Breast epithelium (tissue), 4 donors: ENCODE data around the gene LCN10. TPM values are rescaled to one million over a fixed set of nuclear protein-coding genes. Genes with fewer than 3 reads are reported as not detected.
A peak's percentile ranks its signal among the peaks of the same experiment; 100 is the strongest.
"Not testable (repeated sequence)": the region's sequence is repeated elsewhere in the genome, so short reads cannot be mapped to it uniquely, and the experiment has no call there.

ENCODE experiments used
- DNase-seq, 2 donors: peaks; one replicate each; pipeline ENCODE4 v3.0.0-alpha.2; 2019; ENCODE audit warnings: low spot score in 2 of 2
- H3K27ac ChIP-seq, 2 donors: fragments of 200-600 bp; sonication (generic) in 1 of 2; one replicate each; pipeline ENCODE4 v1.5.1; 2016 to 2019; ENCODE audit warnings: mild to moderate bottlenecking in 1 of 2
- H3K27me3 ChIP-seq, 2 donors: fragments of 200-600 bp; sonication (generic) in 1 of 2; one replicate each; pipeline versions ENCODE4 v1.5.1 to v1.6.0; 2017 to 2019; ENCODE audit warnings: control low read depth in 1 of 2, mild to moderate bottlenecking in 1 of 2
- H3K36me3 ChIP-seq: fragments of 200-600 bp; one replicate; pipeline ENCODE4 v1.5.1; 2019
- H3K4me1 ChIP-seq, 2 donors: fragments of 200-600 bp; sonication (generic); one replicate each; pipeline ENCODE4 v1.5.1; 2016 to 2019; ENCODE audit warnings: control low read depth in 1 of 2
- H3K4me3 ChIP-seq, 3 donors: fragments of 200-600 bp; sonication (generic); 1 replicate in 2 of 3; 2 replicates in 1 of 3; pipeline ENCODE4 v1.5.1; 2016 to 2019; ENCODE audit warnings: mild to moderate bottlenecking in 3 of 3, moderate library complexity in 2 of 3
- H3K9me3 ChIP-seq, 2 donors: fragments of 200-600 bp; sonication (generic) in 1 of 2; one replicate each; pipeline ENCODE4 v1.5.1; 2016 to 2019; ENCODE audit warnings: control low read depth in 1 of 2
- CTCF ChIP-seq, 3 donors: fragments of 450-650 bp; IDR thresholded peaks; one replicate each; pipeline ENCODE4 v1.5.1; 2016 to 2017; ENCODE audit warnings: antibody characterized with exemption in 3 of 3, mild to moderate bottlenecking in 3 of 3, moderate library complexity in 3 of 3
- POLR2A ChIP-seq: fragments of 450-650 bp; IDR thresholded peaks from one replicate; pipeline ENCODE4 v1.6.1; 2016; ENCODE audit warnings: antibody characterized with exemption, mild to moderate bottlenecking, moderate library complexity
- POLR2AphosphoS5 ChIP-seq, 3 donors: sonication (generic); formaldehyde crosslinking; IDR thresholded peaks; one replicate each; pipeline ENCODE4 v1.6.1; 2017; ENCODE audit warnings: antibody characterized with exemption in 3 of 3
- intact Hi-C: fragments of 100-400 bp; cut with DNase I; formaldehyde crosslinking; loops from one replicate; pipeline ENCODE4 v1.15.1; 2023; ENCODE audit warnings: low total_unique reads
- total RNA-seq, 3 donors: library from RNA; depleted of rRNA; stranded (reverse); fragments of >200 nt; gene quantifications; one replicate each; pipeline ENCODE4 v1.1.0, GENCODE V29; 2016

The LCN10 gene
- total RNA-seq, 3 donors from 2014 or later: 0.73 to 6.9 (median 6.7) TPM

- Histone ChIP-seq H3K27me3 (no peaks in the 10 kb centered on the region), H3K4me3 (peak overlapping the region in 2 of 3 donors; percentile 21 to 39), H3K9me3 (no peaks in the 10 kb centered on the region), H3K4me1 (peaks cover 0 to 10% of the 10 kb centered on the region in 2 donors), H3K36me3 (no peaks in the 10 kb centered on the region), H3K27ac (no peak overlapping the region)
- intact Hi-C loops: no loop called here
- DNase-seq: no peak
- TF ChIP-seq POLR2A: no peak
- TF ChIP-seq CTCF (IDR thresholded peaks at IDR 0.05): peak; percentile 83 to 89 (median 87)
- peak in 1 of 3 donors; percentile 53 for TF ChIP-seq POLR2AphosphoS5 (IDR thresholded peaks at IDR 0.05)
Observed at GRCh38 chr9:136787690-136788400, 45.1 kb upstream of the LCN10 start.

GRCh38 chr9:136786983-136787382 is 44.2 kb upstream of the LCN10 start:
- H3K27me3 ChIP-seq, H3K36me3 ChIP-seq, intact Hi-C loops, H3K27ac ChIP-seq, H3K4me3 ChIP-seq, DNase-seq, H3K9me3 ChIP-seq, H3K4me1 ChIP-seq: not testable (repeated sequence)

GRCh38 chr9:136786451-136786850 is 43.7 kb upstream of the LCN10 start:
- Histone ChIP-seq H3K4me3 (no peak overlapping the region), H3K27me3 (no peaks in the 10 kb centered on the region), H3K4me1 (peaks cover 0 to 10% of the 10 kb centered on the region in 2 donors), H3K27ac (peak overlapping the region in 1 of 2 donors; percentile 29), H3K36me3 (no peaks in the 10 kb centered on the region), H3K9me3 (no peaks in the 10 kb centered on the region)
- DNase-seq: no peak
- TF ChIP-seq POLR2A (no peak), POLR2AphosphoS5 (IDR thresholded peaks at IDR 0.05) (no peak), CTCF (IDR thresholded peaks at IDR 0.05) (no peak)
- intact Hi-C loops: no loop called here

- DNase-seq, H3K27me3 ChIP-seq, H3K4me3 ChIP-seq, H3K27ac ChIP-seq, intact Hi-C loops, H3K4me1 ChIP-seq, H3K36me3 ChIP-seq, H3K9me3 ChIP-seq: not testable (repeated sequence)
Observed at GRCh38 chr9:136785565-136786355, 43.0 kb upstream of the LCN10 start.

GRCh38 chr9:136784997-136785361 is 42.2 kb upstream of the LCN10 start:
- H3K36me3 ChIP-seq: no peaks in the 10 kb centered on the region
- H3K27me3 ChIP-seq: no peaks in the 10 kb centered on the region
- H3K4me3 ChIP-seq: no peak overlapping the region
- no peak overlapping the region for H3K27ac ChIP-seq
- H3K9me3 ChIP-seq: no peaks in the 10 kb centered on the region
- no peak for DNase-seq
- intact Hi-C loops: no loop called here
- peaks cover 0 to 5% of the 10 kb centered on the region in 2 donors for H3K4me1 ChIP-seq
- TF ChIP-seq POLR2AphosphoS5 (IDR thresholded peaks at IDR 0.05): no peak
- TF ChIP-seq CTCF (IDR thresholded peaks at IDR 0.05): no peak
- no peak for TF ChIP-seq POLR2A

- TF ChIP-seq POLR2A: no peak
- peak; percentile 52 to 62 (median 53) for TF ChIP-seq CTCF (IDR thresholded peaks at IDR 0.05)
- no peak for TF ChIP-seq POLR2AphosphoS5 (IDR thresholded peaks at IDR 0.05)
- H3K36me3 ChIP-seq: no peaks in the 10 kb centered on the region
- no peak for DNase-seq
- H3K9me3 ChIP-seq: no peaks in the 10 kb centered on the region
- no peak overlapping the region for H3K27ac ChIP-seq
- peaks cover 0 to 5% of the 10 kb centered on the region in 2 donors for H3K4me1 ChIP-seq
- intact Hi-C loops: no loop called here
- no peak overlapping the region for H3K4me3 ChIP-seq
- H3K27me3 ChIP-seq: no peaks in the 10 kb centered on the region
Observed at GRCh38 chr9:136784249-136784996, 41.7 kb upstream of the LCN10 start.
